CD14-positive monocyte (primary cell): ENCODE data around the gene THSD7A. TPM values are rescaled to one million over a fixed set of nuclear protein-coding genes. Genes with fewer than 3 reads are reported as not detected.

Source experiments
- DNase-seq, 3 donors: peaks; one replicate each; pipeline ENCODE4 v3.0.0-alpha.2; 2011 to 2022
- H2AFZ ChIP-seq: 2 replicates; pipeline ENCODE4 v1.6.0; 2012; ENCODE audit warnings: mild to moderate bottlenecking, low read depth, low read length, inconsistent platforms; ENCODE audit not compliant: insufficient read depth, poor library complexity, severe bottlenecking
- H3K27ac ChIP-seq, 2 donors: 1 replicate in 1 of 2; 2 replicates in 1 of 2; pipeline ENCODE4 v1.5.1; 2012 to 2013; ENCODE audit warnings: low read length in 2 of 2, control low read depth in 1 of 2, inconsistent platforms in 1 of 2, low read depth in 1 of 2, mild to moderate bottlenecking in 1 of 2
- H3K27me3 ChIP-seq, 2 donors: one replicate each; pipeline versions ENCODE4 v1.6.0 to v1.6.1; 2011 to 2013; ENCODE audit warnings: low read length in 2 of 2; ENCODE audit not compliant: control insufficient read depth in 2 of 2, insufficient read depth in 2 of 2
- H3K36me3 ChIP-seq, 2 donors: replicated peaks in 1 of 2; 1 replicate in 1 of 2; 2 replicates in 1 of 2; pipeline versions ENCODE4 v1.5.1 to v1.6.1; 2012 to 2013; ENCODE audit warnings: low read length in 2 of 2, control low read depth in 1 of 2, inconsistent platforms in 1 of 2, mild to moderate bottlenecking in 1 of 2; ENCODE audit not compliant: insufficient read depth in 2 of 2, control insufficient read depth in 1 of 2
- H3K4me1 ChIP-seq, 2 donors: 1 replicate in 1 of 2; 2 replicates in 1 of 2; pipeline versions ENCODE4 v1.5.1 to v1.6.1; 2012 to 2013; ENCODE audit warnings: low read length in 2 of 2, control low read depth in 1 of 2, inconsistent platforms in 1 of 2, mild to moderate bottlenecking in 1 of 2, moderate library complexity in 1 of 2; ENCODE audit not compliant: insufficient read depth in 2 of 2, control insufficient read depth in 1 of 2
- H3K4me2 ChIP-seq: replicated peaks from 2 replicates; pipeline ENCODE3; 2012; ENCODE audit warnings: low read length, moderate library complexity, mild to moderate bottlenecking; ENCODE audit not compliant: poor library complexity, severe bottlenecking; ENCODE audit errors: extremely low read depth
- H3K4me3 ChIP-seq, 3 experiments: fragments of 200-600 bp in 1 of 3; sonication (generic) in 1 of 3; replicated peaks in 1 of 3; 1 replicate in 2 of 3; 2 replicates in 1 of 3; pipeline ENCODE4 v1.5.1; 2011 to 2013; ENCODE audit warnings: low read length in 3 of 3, mild to moderate bottlenecking in 3 of 3, control low read depth in 2 of 3, low read depth in 2 of 3, inconsistent platforms in 1 of 3, moderate library complexity in 1 of 3
- H3K79me2 ChIP-seq: 2 replicates; pipeline ENCODE4 v1.6.0; 2012; ENCODE audit warnings: mild to moderate bottlenecking, control low read depth, inconsistent platforms, low read length, moderate library complexity; ENCODE audit not compliant: insufficient read depth
- H3K9ac ChIP-seq: 2 replicates; pipeline ENCODE4 v1.6.0; 2017; ENCODE audit warnings: low read length, mild to moderate bottlenecking; ENCODE audit not compliant: insufficient read depth, poor library complexity, severe bottlenecking
- H3K9me3 ChIP-seq, 2 donors: replicated peaks in 1 of 2; 1 replicate in 1 of 2; 2 replicates in 1 of 2; pipeline versions ENCODE4 v1.5.1 to v1.6.1; 2012 to 2013; ENCODE audit warnings: low read length in 2 of 2, control low read depth in 1 of 2; ENCODE audit not compliant: control insufficient read depth in 1 of 2, insufficient read depth in 1 of 2
- H4K20me1 ChIP-seq: 2 replicates; pipeline ENCODE4 v1.6.0; 2012; ENCODE audit warnings: mild to moderate bottlenecking, low read length, control low read depth, moderate library complexity; ENCODE audit not compliant: insufficient read depth
- H3K27ac Mint-ChIP-seq, 7 donors: one replicate each; pipeline ENCODE4 v1.8.0; 2020; ENCODE audit warnings: mild to moderate bottlenecking in 7 of 7, mixed read lengths in 7 of 7, moderate library complexity in 6 of 7, inconsistent platforms in 2 of 7
- H3K27me3 Mint-ChIP-seq, 3 donors: one replicate each; pipeline ENCODE4 v1.8.0; 2021 to 2022; ENCODE audit warnings: low read depth in 3 of 3, mild to moderate bottlenecking in 3 of 3, mixed read lengths in 3 of 3, moderate library complexity in 3 of 3, inconsistent platforms in 1 of 3
- H3K36me3 Mint-ChIP-seq, 2 donors: one replicate each; pipeline ENCODE4 v1.8.0; 2020; ENCODE audit warnings: mixed read lengths in 2 of 2, inconsistent platforms in 1 of 2, mild to moderate bottlenecking in 1 of 2
- H3K4me1 Mint-ChIP-seq: one replicate; pipeline ENCODE4 v1.8.0; 2020; ENCODE audit warnings: mild to moderate bottlenecking, mixed read lengths
- H3K4me3 Mint-ChIP-seq, 2 donors: one replicate each; pipeline ENCODE4 v1.8.0; 2020; ENCODE audit warnings: mild to moderate bottlenecking in 2 of 2, mixed read lengths in 2 of 2, moderate library complexity in 1 of 2
- H3K9me3 Mint-ChIP-seq, 7 donors: one replicate each; pipeline ENCODE4 v1.8.0; 2020 to 2022; ENCODE audit warnings: mixed read lengths in 7 of 7, mild to moderate bottlenecking in 6 of 7, moderate library complexity in 6 of 7, inconsistent platforms in 2 of 7
- CTCF ChIP-seq: fragments of 200-600 bp; IDR thresholded peaks from one replicate; pipeline ENCODE4 v1.8.0; 2022; ENCODE audit warnings: antibody characterized with exemption, mild to moderate bottlenecking
- WGBS: methylation state at CpG from one replicate; pipeline ENCODE4 v1.1.5; 2013; ENCODE audit warnings: missing lambda C conversion rate; ENCODE audit not compliant: insufficient coverage; 5-methylcytosine and 5-hydroxymethylcytosine counted together
- intact Hi-C, 2 donors: fragments of 100-400 bp; cut with micrococcal nuclease; formaldehyde crosslinking; loops; one replicate each; pipeline versions ENCODE4 v1.15.0 to v1.15.1; 2023
- polyA plus RNA-seq, 3 donors: library from polyadenylated mRNA; depleted of rRNA in 1 of 3; unstranded in 2 of 3; stranded (reverse) in 1 of 3; fragments of 300-500 nt in 2 of 3; fragments of >200 nt in 1 of 3; fragmentation: Illumina TruSeq in 2 of 3; gene quantifications; 1 replicate in 2 of 3; 2 replicates in 1 of 3; pipeline ENCODE4 v1.2.3, GENCODE V29; 2012 to 2021

The THSD7A gene
- polyA plus RNA-seq, 3 donors = under 0.01 TPM; not detected in 2

- peaks cover 0 to 5% of the 10 kb centered on the region in 2 donors for H3K9me3 ChIP-seq
- WGBS = 100% methylated on average over 1 of the region's 3 CpGs
Observed at GRCh38 chr7:11665357-11665756, 166.6 kb downstream of the THSD7A start.

GRCh38 chr7:11655642-11656041 lies 176.4 kb downstream of the THSD7A start:
- Histone ChIP-seq H3K9me3 (no peaks in the 10 kb centered on the region), H3K4me2 (no peak overlapping the region), H3K4me3 (no peak overlapping the region), H2AFZ (no peak overlapping the region), H4K20me1 (no peaks in the 10 kb centered on the region), H3K9ac (no peak overlapping the region), H3K27me3 (no peaks in the 10 kb centered on the region), H3K79me2 (no peaks in the 10 kb centered on the region), H3K36me3 (no peaks in the 10 kb centered on the region), H3K27ac (no peak overlapping the region), H3K4me1 (no peaks in the 10 kb centered on the region)
- H3K4me1 Mint-ChIP-seq = no peaks in the 10 kb centered on the region
- H3K27me3 Mint-ChIP-seq = no peaks in the 10 kb centered on the region
- no peak overlapping the region for H3K4me3 Mint-ChIP-seq
- intact Hi-C loops = no loop called here
- H3K27ac Mint-ChIP-seq = no peak overlapping the region
- peaks cover 0 to 3% (median 0%) of the 10 kb centered on the region in 7 donors for H3K9me3 Mint-ChIP-seq
- DNase-seq = no peak
- 86% methylated on average over 1 of the region's 1 CpG for WGBS
- H3K36me3 Mint-ChIP-seq = no peaks in the 10 kb centered on the region
- no peak for TF ChIP-seq CTCF

More at GRCh38 chr7:11665357-11665756, 166.6 kb downstream of the THSD7A start:
- Histone ChIP-seq H3K4me3 (no peak overlapping the region), H3K79me2 (no peaks in the 10 kb centered on the region), H3K36me3 (no peaks in the 10 kb centered on the region), H2AFZ (no peak overlapping the region), H3K27ac (no peak overlapping the region), H3K27me3 (no peaks in the 10 kb centered on the region), H4K20me1 (no peaks in the 10 kb centered on the region), H3K9ac (no peak overlapping the region), H3K4me1 (no peaks in the 10 kb centered on the region), H3K4me2 (no peak overlapping the region)
- Mint-ChIP-seq H3K36me3 (no peaks in the 10 kb centered on the region), H3K4me3 (no peak overlapping the region), H3K27ac (no peak overlapping the region), H3K9me3 (peaks cover 0 to 5% (median 0%) of the 10 kb centered on the region in 7 donors), H3K4me1 (no peaks in the 10 kb centered on the region), H3K27me3 (peaks cover 0 to 2% (median 0%) of the 10 kb centered on the region in 3 donors)
- no peak for TF ChIP-seq CTCF
- intact Hi-C loops = no loop called here
- DNase-seq = no peak
